Upper lobe of left lung (tissue), 6 donors: ENCODE data around the gene CTSH. TPM values are rescaled to one million over a fixed set of nuclear protein-coding genes. Genes with fewer than 3 reads are reported as not detected.
A peak's percentile ranks its signal among the peaks of the same experiment; 100 is the strongest.

Source experiments
- ATAC-seq, 2 donors: fragments of 200-7000 bp; cut with Tn5 transposase; one replicate each; pipeline ENCODE4 v1.9.1; 2022; ENCODE audit warnings: mild to moderate bottlenecking in 2 of 2, moderate library complexity in 2 of 2; ENCODE audit not compliant: low FRiP score in 2 of 2
- DNase-seq, 2 donors: peaks; one replicate each; pipeline ENCODE4 v3.0.0-alpha.2; 2019 to 2020
- H3K27ac ChIP-seq, 4 donors: fragments of 200-600 bp; sonication (generic); one replicate each; pipeline ENCODE4 v1.5.1; 2016 to 2019
- H3K27me3 ChIP-seq, 4 donors: fragments of 200-600 bp; sonication (generic); one replicate each; pipeline ENCODE4 v1.5.1; 2017 to 2019
- H3K36me3 ChIP-seq, 4 donors: fragments of 200-600 bp; sonication (generic); one replicate each; pipeline ENCODE4 v1.5.1; 2016 to 2019
- H3K4me1 ChIP-seq, 4 donors: fragments of 200-600 bp; sonication (generic); one replicate each; pipeline ENCODE4 v1.5.1; 2018 to 2019
- H3K4me3 ChIP-seq, 4 donors: fragments of 200-600 bp; sonication (generic); one replicate each; pipeline ENCODE4 v1.5.1; 2017 to 2019; ENCODE audit warnings: mild to moderate bottlenecking in 2 of 4, moderate library complexity in 1 of 4
- H3K9me3 ChIP-seq, 4 donors: fragments of 200-600 bp; sonication (generic); one replicate each; pipeline ENCODE4 v1.5.1; 2018 to 2019
- CTCF ChIP-seq, 6 experiments: fragments of 450-650 bp in 4 of 6; fragments of 200-600 bp in 2 of 6; sonication (generic) in 2 of 6; IDR thresholded peaks; one replicate each; pipeline ENCODE4 v1.5.1; 2016 to 2019; ENCODE audit warnings: antibody characterized with exemption in 6 of 6
- EP300 ChIP-seq, 4 donors: sonication (generic); formaldehyde crosslinking; IDR thresholded peaks; one replicate each; pipeline ENCODE4 v1.5.1; 2017; ENCODE audit warnings: antibody characterized with exemption in 4 of 4, control low read depth in 2 of 4
- POLR2A ChIP-seq, 4 donors: fragments of 450-650 bp; IDR thresholded peaks; one replicate each; pipeline ENCODE4 v1.5.1; 2016 to 2017; ENCODE audit warnings: antibody characterized with exemption in 4 of 4, mild to moderate bottlenecking in 2 of 4
- POLR2AphosphoS5 ChIP-seq, 2 donors: sonication (generic); formaldehyde crosslinking; IDR thresholded peaks; one replicate each; pipeline ENCODE4 v1.5.1; 2017; ENCODE audit warnings: antibody characterized with exemption in 2 of 2
- WGBS, 2 donors: methylation state at CpG; one replicate each; pipeline ENCODE4 v1.1.5; 2017 to 2018; 5-methylcytosine and 5-hydroxymethylcytosine counted together
- total RNA-seq, 6 donors: library from RNA; depleted of rRNA in 4 of 6; stranded (reverse); fragments of >200 nt in 4 of 6; gene quantifications; one replicate each; pipeline versions ENCODE4 v1.1.0 to v1.2.1, GENCODE V29; 2016 to 2021
- donor health status: DM: no; HTN: no; CAD: no; lungs with moderate emphysema.
- donor health status: DM: no; HTN: yes; CAD: no; lungs with severe emphysema.

The CTSH gene
- total RNA-seq, 6 donors from 2014 or later, result 699 to 3,907 (median 1,498) TPM

- Histone ChIP-seq H3K27ac (peak overlapping the region in 2 of 4 donors; percentile 28 to 52), H3K27me3 (no peaks in the 10 kb centered on the region), H3K9me3 (no peaks in the 10 kb centered on the region), H3K4me1 (peaks cover 18 to 45% (median 29%) of the 10 kb centered on the region in 4 donors), H3K36me3 (peaks cover 29 to 74% (median 64%) of the 10 kb centered on the region in 4 donors), H3K4me3 (no peak overlapping the region)
- DNase-seq, result no peak
- 83 to 87% methylated on average over 11 to 12 of the region's 12 CpGs for whole genome bisulfite sequencing, 2 donors
- ATAC-seq, result no peak
- TF ChIP-seq EP300 (IDR thresholded peaks at IDR 0.05) (no peak), POLR2A (IDR thresholded peaks at IDR 0.05) (peak in 1 of 4 donors; percentile 21)
Observed at GRCh38 chr15:78933187-78933822, 11.5 kb downstream of the CTSH start.

- Histone ChIP-seq H3K36me3 (peaks cover 36 to 79% (median 73%) of the 10 kb centered on the region in 4 donors), H3K27ac (peak overlapping the region in 1 of 4 donors; percentile 11), H3K4me1 (peaks cover 9 to 42% (median 21%) of the 10 kb centered on the region in 4 donors), H3K27me3 (no peaks in the 10 kb centered on the region), H3K4me3 (no peak overlapping the region), H3K9me3 (no peaks in the 10 kb centered on the region)
- DNase-seq (no peak), ATAC-seq (no peak)
- WGBS, 2 donors, result 77 to 79% methylated on average over 2 to 13 of the region's 13 CpGs
- TF ChIP-seq CTCF (IDR thresholded peaks at IDR 0.05), result no peak
- TF ChIP-seq EP300 (IDR thresholded peaks at IDR 0.05), result no peak
- TF ChIP-seq POLR2AphosphoS5 (IDR thresholded peaks at IDR 0.05), result no peak
- no peak for TF ChIP-seq POLR2A (IDR thresholded peaks at IDR 0.05)
Observed at GRCh38 chr15:78932258-78932808, 12.5 kb downstream of the CTSH start.

- no peaks in the 10 kb centered on the region for H3K9me3 ChIP-seq
- TF ChIP-seq EP300 (IDR thresholded peaks at IDR 0.05) (no peak), POLR2AphosphoS5 (IDR thresholded peaks at IDR 0.05) (no peak), CTCF (IDR thresholded peaks at IDR 0.05) (no peak), POLR2A (IDR thresholded peaks at IDR 0.05) (no peak)
- H3K36me3 ChIP-seq, result peaks cover 36 to 82% (median 79%) of the 10 kb centered on the region in 4 donors
- 82 to 85% methylated on average over 7 to 21 of the region's 21 CpGs for WGBS, 2 donors
- peak overlapping the region in 1 of 4 donors; percentile 9 for H3K27ac ChIP-seq
- no peak overlapping the region for H3K4me3 ChIP-seq
- no peaks in the 10 kb centered on the region for H3K27me3 ChIP-seq
- peaks cover 5 to 40% (median 14%) of the 10 kb centered on the region in 4 donors for H3K4me1 ChIP-seq
- peak in 1 of 2 donors; percentile 1 for ATAC-seq
- no peak for DNase-seq
Observed at GRCh38 chr15:78931439-78932257, 13.2 kb downstream of the CTSH start.

- peak overlapping the region in 1 of 4 donors; percentile 9 for H3K27ac ChIP-seq
- H3K4me3 ChIP-seq, result no peak overlapping the region
- peaks cover 0 to 42% (median 8%) of the 10 kb centered on the region in 4 donors for H3K4me1 ChIP-seq
- H3K27me3 ChIP-seq, result no peaks in the 10 kb centered on the region
- DNase-seq (no peak), ATAC-seq (peak; percentile 7 to 57)
- H3K36me3 ChIP-seq, result peaks cover 39 to 87% (median 86%) of the 10 kb centered on the region in 4 donors
- 65% methylated on average over 11 of the region's 11 CpGs for WGBS, 2 donors
- TF ChIP-seq CTCF (IDR thresholded peaks at IDR 0.05) (no peak), POLR2A (IDR thresholded peaks at IDR 0.05) (peak in 1 of 4 donors; percentile 34)
- no peaks in the 10 kb centered on the region for H3K9me3 ChIP-seq
Observed at GRCh38 chr15:78930577-78931388, 14.1 kb downstream of the CTSH start.
